HK-2 (cell line): ENCODE data around the gene CNOT8.
"Not testable (repeated sequence)": the region's sequence is repeated elsewhere in the genome, so short reads cannot be mapped to it uniquely, and the experiment has no call there.

Experiments used
- DNase-seq: peaks from one replicate; pipeline ENCODE4 v3.0.0-alpha.2; 2018; ENCODE audit not compliant: unreplicated experiment

Gene CNOT8

DNA sequence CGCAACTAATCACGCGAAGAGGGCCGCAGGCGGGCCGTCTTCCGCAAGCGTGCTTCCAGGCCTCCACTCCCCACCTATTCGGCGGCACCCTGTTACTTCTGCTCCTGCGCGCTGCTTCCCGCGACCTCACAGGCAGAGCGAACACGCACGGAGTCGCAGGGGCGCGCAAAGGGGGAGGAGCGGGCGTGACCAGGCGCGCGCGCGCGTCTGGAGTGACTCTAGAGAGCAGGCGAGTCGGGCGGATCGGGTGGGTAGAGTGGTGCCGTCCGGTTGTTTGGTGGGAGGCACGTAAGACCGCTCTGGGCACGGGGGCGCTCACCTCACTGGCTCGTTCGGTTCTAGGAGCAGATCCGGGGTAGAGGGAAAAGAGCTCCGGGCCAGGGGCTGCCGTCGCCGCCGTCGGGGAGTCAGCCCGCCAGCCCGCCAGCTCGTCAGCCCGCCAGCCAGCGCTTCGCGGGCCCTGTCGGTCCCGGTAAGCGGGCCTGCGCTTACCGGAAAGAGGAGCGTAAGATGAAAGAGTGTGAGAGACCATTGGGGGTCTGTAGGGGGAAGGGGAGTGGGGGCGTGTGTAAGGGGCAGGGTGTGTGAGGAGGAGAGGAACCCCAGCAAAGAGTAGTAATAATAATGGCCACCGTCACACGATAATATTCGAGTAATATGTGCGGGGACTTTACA lies at the start of gene CNOT8:
Gene CNOT8 (plus strand): TSS at position 331 of the 675 bp plus-strand sequence. CDS start 4,652 bp downstream, outside the sequence.
- DNase-seq: peak; percentile 94

- DNase-seq: no peak
These were observed 47.2 kb upstream of the CNOT8 start for GRCh38 chr5:154811239-154811638.

DNA sequence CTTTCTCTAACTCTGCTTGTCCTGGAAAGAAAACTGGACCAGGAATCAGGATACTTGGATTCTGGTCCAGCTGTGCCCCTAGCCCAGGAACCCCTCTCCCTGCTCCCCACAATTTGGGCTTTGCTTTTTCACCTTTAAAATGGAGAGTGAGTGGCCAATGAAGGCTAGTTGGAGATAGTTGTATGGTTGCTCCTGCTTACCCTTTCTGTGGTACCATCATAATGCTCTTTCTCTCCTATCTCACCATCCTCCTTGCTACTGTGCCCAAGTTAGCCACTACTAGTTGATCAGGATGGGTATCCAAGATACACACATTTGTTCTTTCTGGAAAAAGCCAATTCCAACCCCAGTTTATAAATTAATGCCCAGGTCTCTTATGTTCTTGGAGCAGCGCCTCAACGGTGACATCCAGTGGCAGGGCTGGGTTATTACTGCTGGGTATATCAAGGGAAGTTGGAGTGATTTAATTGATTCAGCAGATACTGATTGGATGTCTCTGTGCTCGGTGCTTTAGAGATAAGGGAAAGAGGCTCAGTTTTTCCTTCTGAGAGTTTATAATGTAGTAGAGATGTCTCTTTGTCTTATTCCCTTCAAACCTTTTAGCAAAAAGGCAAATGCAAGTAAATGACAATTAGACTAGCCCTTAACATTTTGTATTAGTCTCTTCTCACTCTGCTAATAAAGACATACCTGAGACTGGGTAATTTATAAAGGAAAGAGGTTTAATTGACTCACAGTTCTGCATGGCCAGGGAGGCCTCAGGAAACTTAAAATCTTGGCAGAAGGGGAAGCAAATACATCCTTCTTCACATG lies 46.6 kb upstream of the CNOT8 start:
- DNase-seq: peak; percentile 35

DNA sequence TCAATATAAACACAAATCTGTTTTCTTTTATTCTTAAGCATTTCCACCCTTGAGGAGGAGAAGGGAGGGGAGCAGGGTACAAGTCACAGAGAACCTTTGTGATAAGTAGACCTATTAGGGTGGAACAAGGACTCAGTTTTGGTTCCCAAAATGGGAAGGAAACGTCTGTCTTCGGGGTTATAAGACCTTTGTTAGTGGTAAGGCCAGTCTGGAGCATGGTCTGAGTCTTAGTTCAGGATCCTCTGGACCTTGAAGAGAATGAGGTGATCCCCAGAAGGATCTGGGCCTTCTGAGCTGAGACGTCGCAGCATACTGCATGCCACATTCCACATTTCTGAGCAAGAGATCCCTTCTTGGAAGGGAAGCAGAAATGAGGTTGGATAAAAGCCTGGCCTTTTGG lies 45.3 kb upstream of the CNOT8 start:
- DNase-seq: no peak

DNA sequence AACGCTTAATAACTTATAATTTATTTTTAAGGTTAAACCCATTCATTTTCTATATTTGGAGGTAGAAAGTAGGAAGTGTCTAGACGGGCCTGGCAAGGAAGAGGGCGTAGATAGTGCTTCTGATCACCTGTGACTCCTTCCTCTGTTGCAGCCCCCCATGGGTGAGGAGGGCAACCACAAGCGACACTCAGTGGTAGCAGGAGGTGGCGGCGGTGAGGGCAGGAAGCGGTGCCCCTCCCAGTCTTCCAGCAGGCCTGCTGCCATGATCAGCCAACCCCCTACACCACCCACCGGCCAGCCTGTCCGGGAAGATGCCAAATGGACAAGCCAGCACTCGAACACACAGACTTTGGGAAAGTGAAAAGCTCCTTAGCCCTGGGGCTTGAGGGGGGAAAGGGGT lies 44.7 kb upstream of the CNOT8 start:
- no peak for DNase-seq

GRCh38 chr5:154815025-154815424 lies 43.4 kb upstream of the CNOT8 start:
- DNase-seq: no peak

DNA sequence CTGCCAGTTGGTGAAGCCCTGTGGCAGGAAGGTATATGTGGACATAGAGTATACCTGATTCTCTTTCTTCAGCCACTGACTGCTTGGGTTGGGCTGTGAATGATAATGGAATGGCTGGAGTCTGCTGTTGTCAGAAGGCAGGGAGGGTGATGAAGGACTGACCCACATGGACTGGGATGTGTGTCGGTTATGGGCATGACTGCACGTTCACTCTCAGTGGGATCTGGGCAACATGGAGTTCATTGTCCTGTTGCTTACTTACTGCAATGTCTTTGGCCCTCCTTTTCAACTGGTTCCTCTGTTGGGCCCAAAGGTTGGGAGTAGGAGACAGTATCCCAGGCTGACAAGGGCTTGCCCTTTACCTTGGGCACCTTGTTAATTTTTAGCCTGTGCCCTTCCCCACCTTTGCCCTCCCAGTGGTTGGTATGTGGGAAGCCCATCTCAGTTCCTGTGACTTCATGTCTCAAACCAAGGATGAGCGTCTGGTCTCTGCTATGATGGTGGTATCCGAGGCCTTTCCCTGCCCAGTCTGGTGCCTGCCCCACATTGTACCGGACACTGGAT lies 42.7 kb upstream of the CNOT8 start:
- DNase-seq: no peak

GRCh38 chr5:154816891-154817492 lies 41.4 kb upstream of the CNOT8 start:
- no peak for DNase-seq

- no peak for DNase-seq
These were observed 40.6 kb upstream of the CNOT8 start for GRCh38 chr5:154817815-154818214.

- no peak for DNase-seq
These were observed 39.8 kb upstream of the CNOT8 start for GRCh38 chr5:154818471-154819116.

DNA sequence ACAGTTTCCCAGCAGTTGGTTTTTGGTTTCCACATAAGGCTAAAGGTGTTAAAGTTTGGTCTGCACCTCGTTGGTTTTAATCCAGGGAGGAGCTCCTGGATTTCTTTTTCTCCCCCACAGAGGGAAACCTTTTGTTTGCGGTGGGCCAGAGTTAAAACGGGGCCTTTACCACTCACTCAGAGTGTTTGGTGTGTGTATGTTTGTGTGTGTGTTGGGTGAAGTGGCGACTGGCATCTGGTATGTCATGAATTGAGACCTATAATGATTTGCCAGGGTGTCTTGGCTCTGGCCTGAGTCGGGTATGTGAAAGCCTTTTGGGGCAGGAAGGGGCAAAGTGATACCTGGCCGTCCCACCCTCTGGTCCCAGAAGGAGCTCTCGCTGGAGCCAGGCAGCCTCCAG lies 38.9 kb upstream of the CNOT8 start:
- DNase-seq: no peak

DNA sequence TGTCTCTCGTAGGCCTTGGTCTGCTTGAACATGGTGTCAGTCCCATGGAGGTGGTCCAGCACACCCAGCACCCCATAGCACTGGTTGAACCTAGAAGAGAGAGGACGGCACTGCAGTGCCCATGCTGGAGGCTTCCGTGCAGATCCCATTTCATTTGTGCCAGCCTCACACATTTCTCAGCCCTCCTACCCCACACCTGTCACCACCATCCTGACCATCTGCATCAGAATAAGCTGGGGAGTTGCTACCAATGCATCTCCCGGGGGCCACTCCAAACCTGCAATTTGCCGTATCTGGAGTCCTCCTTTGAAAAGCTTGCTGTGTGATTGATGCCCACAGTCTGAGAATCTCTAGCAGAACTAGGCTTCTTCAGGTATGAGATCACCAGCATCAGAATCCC lies 38.0 kb upstream of the CNOT8 start:
- no peak for DNase-seq

- not testable (repeated sequence) for DNase-seq
These were observed 35.5 kb upstream of the CNOT8 start for GRCh38 chr5:154822896-154823295.

GRCh38 chr5:154823605-154824004 lies 34.8 kb upstream of the CNOT8 start:
- DNase-seq: no peak

DNA sequence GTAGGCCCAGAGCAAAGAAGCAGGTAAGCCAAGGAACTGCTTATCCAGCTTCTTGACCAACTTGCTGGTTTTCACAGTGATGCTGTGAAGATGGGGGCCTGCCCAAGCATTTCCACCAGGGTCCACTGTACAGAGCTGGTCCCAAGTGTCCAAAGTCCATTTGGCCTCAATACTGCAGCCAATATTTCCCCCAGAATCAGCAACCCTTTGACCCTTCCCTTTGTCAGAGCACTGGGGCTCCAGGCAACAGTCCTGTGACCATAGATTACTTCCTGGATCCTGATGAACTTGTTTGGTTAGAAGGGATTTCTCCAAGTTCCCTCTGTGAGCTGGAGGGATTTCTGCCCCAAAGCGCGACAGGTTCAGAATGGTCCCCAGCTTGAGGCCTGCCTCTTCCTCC lies 34.4 kb upstream of the CNOT8 start:
- DNase-seq: no peak

- DNase-seq: no peak
These were observed 29.2 kb upstream of the CNOT8 start for GRCh38 chr5:154829181-154829588.

DNA sequence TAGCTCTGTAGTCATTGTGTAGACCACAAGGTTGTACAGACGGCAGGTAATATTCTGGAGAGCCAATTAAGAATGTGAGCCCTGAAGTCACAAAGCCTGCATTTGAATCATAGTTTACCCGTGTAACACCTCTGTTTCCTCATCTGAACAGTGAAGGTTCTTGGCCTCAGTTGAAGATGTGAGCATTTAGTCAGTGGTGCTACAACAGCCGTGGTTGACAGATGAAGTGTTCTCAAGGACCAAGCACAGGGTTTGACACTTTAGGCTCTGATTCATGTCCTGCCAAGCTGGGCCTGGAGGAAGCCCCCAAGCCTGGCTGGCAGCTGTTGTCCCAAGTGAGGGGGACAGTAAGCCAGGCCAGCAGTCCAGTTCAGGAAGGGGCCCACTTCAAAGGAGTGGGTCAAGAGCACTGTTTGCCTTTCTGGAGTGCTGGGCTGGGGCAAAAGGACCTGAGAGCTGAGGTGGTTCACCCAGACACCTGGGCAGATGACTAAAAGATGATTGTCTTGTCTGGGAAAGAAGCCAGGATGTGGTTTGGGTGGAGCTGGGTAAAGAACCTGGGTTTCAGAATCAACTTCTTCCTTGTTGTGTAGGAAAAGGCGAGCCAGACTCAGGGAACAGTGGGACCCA lies 28.7 kb upstream of the CNOT8 start:
- DNase-seq: peak; percentile 22

GRCh38 chr5:154830219-154830595 lies 28.2 kb upstream of the CNOT8 start:
- no peak for DNase-seq

GRCh38 chr5:154830596-154830995 lies 27.8 kb upstream of the CNOT8 start:
- no peak for DNase-seq

GRCh38 chr5:154831451-154831850 lies 27.0 kb upstream of the CNOT8 start:
- DNase-seq: no peak

DNA sequence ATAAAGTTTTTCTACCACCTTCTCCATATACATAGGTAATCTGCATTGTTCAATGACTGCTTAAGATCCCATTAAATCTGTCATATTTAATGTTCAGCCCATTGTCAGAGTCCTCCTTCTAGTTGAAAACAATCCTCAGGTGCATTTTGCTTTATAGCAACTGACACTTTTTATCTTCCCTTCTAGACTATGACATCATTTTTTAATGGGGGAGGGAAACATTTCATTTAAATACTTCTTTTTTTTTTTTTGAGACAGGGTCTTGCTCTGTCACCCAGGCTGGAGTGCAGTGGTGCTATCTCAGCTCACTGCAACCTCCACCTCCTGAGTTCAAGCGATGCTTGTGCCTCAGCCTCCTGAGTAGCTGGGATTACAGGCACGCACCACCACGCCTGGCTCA lies 25.6 kb upstream of the CNOT8 start:
- not testable (repeated sequence) for DNase-seq

GRCh38 chr5:154834053-154834452 lies 24.4 kb upstream of the CNOT8 start:
- no peak for DNase-seq
